Measurements from ENCODE around the gene TDRD7. TPM values are rescaled to one million over a fixed set of nuclear protein-coding genes. Genes with fewer than 3 reads are reported as not detected.

The TDRD7 gene
- total RNA-seq, 1 donor from 2014 or later = 9.4 TPM

DNA sequence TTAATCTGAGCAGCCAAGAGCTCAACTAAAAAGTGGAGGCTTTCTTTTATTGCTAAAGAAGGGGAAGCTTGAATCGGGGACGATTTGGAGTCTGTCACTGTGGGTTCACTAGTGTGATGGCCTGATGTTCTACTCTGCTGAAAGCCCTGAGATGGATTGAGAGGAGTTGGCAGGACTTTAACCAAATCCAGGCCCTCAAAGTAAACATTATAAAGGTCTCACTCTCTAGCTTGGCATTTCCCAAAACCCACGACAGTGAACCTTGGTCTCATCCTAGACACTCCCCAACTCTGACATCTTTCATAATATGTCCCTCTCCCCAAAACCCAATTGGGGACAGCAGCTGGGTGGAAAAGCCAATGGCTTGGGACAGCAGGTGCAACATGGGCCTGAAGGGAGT is 122.3 kb downstream of the TDRD7 start:
- H3K4me3 ChIP-seq (ENCODE audit: low read depth, low read length) = no peak overlapping the region
- TF ChIP-seq, protein P1, sequence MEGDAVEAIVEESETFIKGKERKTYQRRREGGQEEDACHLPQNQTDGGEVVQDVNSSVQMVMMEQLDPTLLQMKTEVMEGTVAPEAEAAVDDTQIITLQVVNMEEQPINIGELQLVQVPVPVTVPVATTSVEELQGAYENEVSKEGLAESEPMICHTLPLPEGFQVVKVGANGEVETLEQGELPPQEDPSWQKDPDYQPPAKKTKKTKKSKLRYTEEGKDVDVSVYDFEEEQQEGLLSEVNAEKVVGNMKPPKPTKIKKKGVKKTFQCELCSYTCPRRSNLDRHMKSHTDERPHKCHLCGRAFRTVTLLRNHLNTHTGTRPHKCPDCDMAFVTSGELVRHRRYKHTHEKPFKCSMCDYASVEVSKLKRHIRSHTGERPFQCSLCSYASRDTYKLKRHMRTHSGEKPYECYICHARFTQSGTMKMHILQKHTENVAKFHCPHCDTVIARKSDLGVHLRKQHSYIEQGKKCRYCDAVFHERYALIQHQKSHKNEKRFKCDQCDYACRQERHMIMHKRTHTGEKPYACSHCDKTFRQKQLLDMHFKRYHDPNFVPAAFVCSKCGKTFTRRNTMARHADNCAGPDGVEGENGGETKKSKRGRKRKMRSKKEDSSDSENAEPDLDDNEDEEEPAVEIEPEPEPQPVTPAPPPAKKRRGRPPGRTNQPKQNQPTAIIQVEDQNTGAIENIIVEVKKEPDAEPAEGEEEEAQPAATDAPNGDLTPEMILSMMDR (conservative IDR thresholded peaks at IDR 0.05; ENCODE audit: low read depth, low read length) = no peak
- DNase-seq (ENCODE audit: low read depth) = no peak

DNA sequence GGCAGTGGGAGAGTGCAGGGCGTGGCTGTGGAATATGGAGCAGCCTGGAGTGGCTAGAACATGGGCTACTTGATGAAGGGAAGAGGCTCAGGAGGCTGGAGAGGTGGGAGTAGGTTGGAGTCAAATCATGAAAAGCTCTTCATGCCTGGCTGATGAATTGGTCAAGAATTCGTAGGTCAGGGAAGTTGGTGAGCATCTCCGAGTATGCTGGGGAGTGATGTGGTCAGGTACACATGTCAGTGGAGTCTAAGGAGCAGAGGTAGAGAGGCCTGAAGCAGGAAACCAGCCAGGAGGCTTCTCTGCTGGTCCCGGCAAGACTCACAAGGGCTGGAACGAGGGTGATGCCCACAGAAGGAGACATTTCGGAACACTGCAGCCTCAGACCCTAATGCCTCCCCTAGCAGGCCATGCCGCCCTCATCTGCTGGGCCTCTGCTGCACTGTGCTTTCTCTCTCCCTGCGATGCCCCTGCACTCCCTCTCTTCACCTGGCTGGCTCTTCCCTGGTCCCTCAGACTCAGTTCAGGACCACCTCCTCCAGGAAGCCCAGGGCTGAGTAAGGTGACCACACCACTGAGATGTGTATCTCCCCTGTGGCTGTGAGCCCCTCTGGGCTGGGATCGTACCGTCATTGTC is 123.2 kb downstream of the TDRD7 start:
- DNase-seq (ENCODE audit: low read depth) = no peak
- H3K4me3 ChIP-seq (ENCODE audit: low read depth, low read length) = no peak overlapping the region
- TF ChIP-seq, protein P1 (conservative IDR thresholded peaks at IDR 0.05; ENCODE audit: low read depth, low read length) = no peak

DNA sequence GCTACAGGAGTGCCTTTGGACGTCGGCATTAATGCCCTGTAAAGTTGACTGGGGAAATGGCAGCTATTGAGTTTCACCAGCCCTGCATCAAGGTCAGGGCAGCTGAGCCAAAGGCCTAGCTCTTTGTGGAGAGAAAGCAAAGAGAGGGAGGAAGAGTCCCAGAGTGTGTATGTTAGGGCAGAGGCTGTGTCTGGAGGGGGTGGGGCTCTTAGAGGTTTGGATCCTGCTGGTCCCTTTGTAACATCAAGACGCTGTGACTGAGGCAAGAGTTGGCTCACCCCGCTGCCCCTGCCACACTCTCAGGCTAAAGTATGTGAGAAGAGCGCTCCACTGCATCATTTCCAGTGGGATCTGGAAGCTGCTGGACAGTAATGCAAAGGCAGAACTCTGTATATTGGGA is 123.9 kb downstream of the TDRD7 start:
- no peak for DNase-seq (ENCODE audit: low read depth)
- TF ChIP-seq, protein P1 (conservative IDR thresholded peaks at IDR 0.05; ENCODE audit: low read depth, low read length) = no peak
- no peak overlapping the region for H3K4me3 ChIP-seq (ENCODE audit: low read depth, low read length)

DNA sequence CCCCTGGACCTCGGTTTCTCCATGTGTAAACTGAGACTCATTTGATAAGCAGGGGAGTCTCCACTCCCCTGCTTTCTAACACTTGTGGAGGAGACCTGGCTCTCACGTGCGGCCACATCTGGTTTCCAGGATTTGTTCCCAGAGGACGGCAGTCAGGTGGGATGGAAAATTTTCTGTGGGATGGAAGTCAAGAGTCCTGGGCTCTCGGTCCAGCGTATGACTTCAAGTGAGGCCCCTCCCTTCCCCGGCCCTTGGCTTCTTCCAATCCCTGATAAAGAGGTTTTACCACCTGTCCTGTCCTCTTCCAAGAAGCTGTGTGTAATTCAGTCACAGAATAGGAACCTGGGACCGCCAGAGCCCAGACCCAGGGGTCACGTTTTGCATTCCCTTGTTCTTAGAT is 124.6 kb downstream of the TDRD7 start:
- no peak for DNase-seq (ENCODE audit: low read depth)
- no peak overlapping the region for H3K4me3 ChIP-seq (ENCODE audit: low read depth, low read length)
- TF ChIP-seq, protein P1 (conservative IDR thresholded peaks at IDR 0.05; ENCODE audit: low read depth, low read length) = no peak

DNA sequence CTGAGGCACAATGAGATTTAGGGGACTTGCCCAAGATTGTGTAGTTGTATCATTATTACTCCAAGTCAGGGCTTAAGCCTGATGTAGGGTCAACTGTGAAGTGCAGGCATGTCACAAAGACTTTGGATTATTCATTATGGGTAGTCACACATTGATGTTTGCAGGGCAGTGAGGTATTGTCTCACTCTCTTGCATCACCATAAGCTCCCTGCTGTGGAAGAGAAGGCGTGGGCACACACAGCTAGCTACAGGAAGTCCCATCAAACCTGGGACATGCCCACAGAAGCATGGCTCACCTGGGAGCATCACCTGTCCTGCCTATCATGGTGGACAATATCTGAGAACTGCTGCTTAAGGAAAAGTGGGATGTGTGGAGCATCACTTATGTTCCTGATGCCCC is 131.7 kb downstream of the TDRD7 start:
- DNase-seq (ENCODE audit: low read depth) = no peak
- TF ChIP-seq, protein P1 (conservative IDR thresholded peaks at IDR 0.05; ENCODE audit: low read depth, low read length) = no peak
- no peak overlapping the region for H3K4me3 ChIP-seq (ENCODE audit: low read depth, low read length)

DNA sequence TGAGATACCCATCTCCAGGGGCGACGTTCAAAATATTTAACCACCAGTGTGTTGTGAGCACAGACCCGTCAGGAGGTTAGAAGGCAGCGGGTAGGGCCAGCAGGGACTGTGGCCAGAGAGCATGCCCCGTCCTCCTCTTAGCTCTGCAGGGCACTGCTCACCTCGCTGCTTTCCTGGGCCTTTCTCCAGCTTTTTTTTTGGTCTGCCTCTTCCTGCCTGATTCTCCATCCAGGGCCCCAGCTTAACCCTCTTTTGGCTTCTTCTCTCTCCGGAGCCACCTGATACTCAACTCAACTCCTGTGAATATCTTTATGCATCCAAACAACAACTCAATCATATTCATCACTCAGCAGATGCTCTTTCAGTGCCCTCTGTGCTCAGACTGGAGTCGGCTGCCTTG is 133.6 kb downstream of the TDRD7 start:
- no peak overlapping the region for H3K4me3 ChIP-seq (ENCODE audit: low read depth, low read length)
- no peak for DNase-seq (ENCODE audit: low read depth)
- TF ChIP-seq, protein P1 (conservative IDR thresholded peaks at IDR 0.05; ENCODE audit: low read depth, low read length) = no peak

Other genes starting within 250 kb of the TDRD7 start
- 0.29 and 0.75 TPM in 2 replicates for gene CCDC180, start 104.4 kb upstream of the TDRD7 start, total RNA-seq
- 0.14 and 0.98 TPM in 2 replicates for gene TMOD1, start 89.6 kb downstream of the TDRD7 start, total RNA-seq
- 12.7 and 21.9 TPM in 2 replicates for gene TSTD2, start 221.3 kb downstream of the TDRD7 start, total RNA-seq
- 26.7 and 34.1 TPM in 2 replicates for gene NCBP1, start 221.7 kb downstream of the TDRD7 start, total RNA-seq

All from epithelial cell of proximal tubule (primary cell).